ENCODE results near the gene C5orf63.
A peak's percentile ranks its signal among the peaks of the same experiment; 100 is the strongest.

The C5orf63 gene

GRCh38 chr5:127041571-127041970 lies 31.7 kb downstream of the C5orf63 start:
- DNase-seq (ENCODE audit: low spot score), result peak; percentile 59
- ChIA-PET CTCF (no interaction called here), POLR2A (ENCODE audit: low non-redundant PET) (no interaction called here)
- H3K27ac ChIP-seq, result no peak overlapping the region
- TF ChIP-seq CTCF (conservative IDR thresholded peaks at IDR 0.05; ENCODE audit: low read depth), result no peak

- ChIA-PET POLR2A (ENCODE audit: low non-redundant PET) (no interaction called here), CTCF (no interaction called here)
- no peak for TF ChIP-seq CTCF (conservative IDR thresholded peaks at IDR 0.05; ENCODE audit: low read depth)
- DNase-seq (ENCODE audit: low spot score), result peak; percentile 82
- no peak overlapping the region for H3K27ac ChIP-seq
Measured at GRCh38 chr5:127040796-127041520, 32.3 kb downstream of the C5orf63 start.

GRCh38 chr5:127038550-127038949 lies 34.8 kb downstream of the C5orf63 start:
- TF ChIP-seq CTCF (conservative IDR thresholded peaks at IDR 0.05; ENCODE audit: low read depth), result no peak
- ChIA-PET CTCF (interaction anchor here (0.6 to 0.7 kb wide), 2 partner anchors 14 to 361 kb away, joined by 3 to 8 read pairs; no protein-coding TSS in a partner anchor), POLR2A (ENCODE audit: low non-redundant PET) (no interaction called here)
- no peak for DNase-seq (ENCODE audit: low spot score)
- H3K27ac ChIP-seq, result no peak overlapping the region

GRCh38 chr5:127031863-127032232 lies 41.5 kb downstream of the C5orf63 start:
- POLR2A ChIA-PET (ENCODE audit: low non-redundant PET), result no interaction called here
- CTCF ChIA-PET, result interaction anchor here (0.8 to 1.1 kb wide), 2 partner anchors 217 to 327 kb away, joined by 3 read pairs; no protein-coding TSS in a partner anchor
- H3K27ac ChIP-seq, result no peak overlapping the region
- no peak for DNase-seq (ENCODE audit: low spot score)
- no peak for TF ChIP-seq CTCF (conservative IDR thresholded peaks at IDR 0.05; ENCODE audit: low read depth)

- ChIA-PET POLR2A (ENCODE audit: low non-redundant PET) (no interaction called here), CTCF (interaction anchor here (0.5 to 1.5 kb wide), 7 partner anchors 156 to 328 kb away, joined by 3 read pairs; no protein-coding TSS in a partner anchor)
- DNase-seq (ENCODE audit: low spot score), result no peak
- no peak for TF ChIP-seq CTCF (conservative IDR thresholded peaks at IDR 0.05; ENCODE audit: low read depth)
- peak overlapping the region; percentile 69 for H3K27ac ChIP-seq
Measured at GRCh38 chr5:127031147-127031862, 42.0 kb downstream of the C5orf63 start.

GRCh38 chr5:127030259-127031146 lies 42.8 kb downstream of the C5orf63 start, which contains the start of gene MARCHF3:
TSS of gene MARCHF3 (minus strand) at chr5:127030558. CDS start at chr5:126918171, 112,387 bp downstream.
- TF ChIP-seq CTCF (conservative IDR thresholded peaks at IDR 0.05; ENCODE audit: low read depth), result peak; percentile 28; the same call in 1 of the 2 replicates
- CTCF ChIA-PET, result interaction anchor here (0.5 to 1.5 kb wide), 8 partner anchors 38 to 329 kb away, joined by 3 to 4 read pairs (median 3); no protein-coding TSS in a partner anchor
- POLR2A ChIA-PET (ENCODE audit: low non-redundant PET), result interaction anchor here (0.5 kb wide), 1 partner anchor 88 kb away, joined by 3 read pairs; no protein-coding TSS in a partner anchor
- peak within 1 kb of the TSS; percentile 69 for H3K27ac ChIP-seq
- DNase-seq (ENCODE audit: low spot score), result peak; percentile 98

Measured in RWPE1 (cell line).